Breast epithelium (tissue), 3 donors: ENCODE measurements around the gene VGLL1.

Experiments
- POLR2A ChIP-seq: fragments of 450-650 bp; IDR thresholded peaks from one replicate; pipeline ENCODE4 v1.6.1; 2016; ENCODE audit warnings: antibody characterized with exemption, mild to moderate bottlenecking, moderate library complexity
- POLR2AphosphoS5 ChIP-seq, 3 donors: sonication (generic); formaldehyde crosslinking; IDR thresholded peaks; one replicate each; pipeline ENCODE4 v1.6.1; 2017; ENCODE audit warnings: antibody characterized with exemption in 3 of 3
- TF ChIP-seq, protein P1 (sequence below), 3 donors: fragments of 450-650 bp; IDR thresholded peaks; one replicate each; pipeline ENCODE4 v1.5.1; 2016 to 2017; ENCODE audit warnings: antibody characterized with exemption in 3 of 3, mild to moderate bottlenecking in 3 of 3, moderate library complexity in 3 of 3

DNA sequence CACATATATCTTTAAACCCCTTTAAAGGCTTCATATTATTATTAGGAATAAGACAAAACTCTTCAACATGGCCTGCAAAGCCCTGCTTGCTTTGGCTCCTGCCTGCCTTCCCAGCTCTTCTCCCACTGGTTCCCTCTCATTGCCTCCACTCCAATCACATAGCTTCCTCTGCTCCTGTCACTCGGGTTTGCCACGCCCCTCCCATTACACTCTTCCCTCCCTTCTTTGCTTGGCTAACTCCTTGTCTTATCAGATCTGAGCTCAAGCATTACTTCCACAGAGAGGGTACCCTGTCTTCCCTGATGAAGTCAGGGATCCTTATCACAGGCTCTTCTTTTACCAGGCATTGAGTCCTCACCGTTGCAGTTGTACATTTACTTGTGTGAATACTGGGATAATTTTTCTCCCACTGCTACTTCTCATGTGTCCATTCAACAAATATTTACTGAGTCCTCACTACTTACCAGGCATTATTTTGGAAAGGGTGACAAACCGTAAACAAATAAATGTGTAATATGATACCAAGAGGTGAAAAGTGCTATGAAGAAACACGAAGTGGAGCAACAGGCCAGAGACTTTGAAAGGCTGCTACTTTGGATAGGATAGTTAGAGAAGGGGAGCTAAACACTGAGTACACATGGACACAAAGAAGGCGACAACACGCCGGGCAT lies 3.2 kb upstream of the VGLL1 start:
- no peak for TF ChIP-seq POLR2A
- TF ChIP-seq, protein P1, sequence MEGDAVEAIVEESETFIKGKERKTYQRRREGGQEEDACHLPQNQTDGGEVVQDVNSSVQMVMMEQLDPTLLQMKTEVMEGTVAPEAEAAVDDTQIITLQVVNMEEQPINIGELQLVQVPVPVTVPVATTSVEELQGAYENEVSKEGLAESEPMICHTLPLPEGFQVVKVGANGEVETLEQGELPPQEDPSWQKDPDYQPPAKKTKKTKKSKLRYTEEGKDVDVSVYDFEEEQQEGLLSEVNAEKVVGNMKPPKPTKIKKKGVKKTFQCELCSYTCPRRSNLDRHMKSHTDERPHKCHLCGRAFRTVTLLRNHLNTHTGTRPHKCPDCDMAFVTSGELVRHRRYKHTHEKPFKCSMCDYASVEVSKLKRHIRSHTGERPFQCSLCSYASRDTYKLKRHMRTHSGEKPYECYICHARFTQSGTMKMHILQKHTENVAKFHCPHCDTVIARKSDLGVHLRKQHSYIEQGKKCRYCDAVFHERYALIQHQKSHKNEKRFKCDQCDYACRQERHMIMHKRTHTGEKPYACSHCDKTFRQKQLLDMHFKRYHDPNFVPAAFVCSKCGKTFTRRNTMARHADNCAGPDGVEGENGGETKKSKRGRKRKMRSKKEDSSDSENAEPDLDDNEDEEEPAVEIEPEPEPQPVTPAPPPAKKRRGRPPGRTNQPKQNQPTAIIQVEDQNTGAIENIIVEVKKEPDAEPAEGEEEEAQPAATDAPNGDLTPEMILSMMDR (IDR thresholded peaks at IDR 0.05): no peak
- TF ChIP-seq POLR2AphosphoS5 (IDR thresholded peaks at IDR 0.05): no peak
